ENCODE measurements around the gene FGF14.
A peak's percentile ranks its signal among the peaks of the same experiment; 100 is the strongest.
"Not testable (repeated sequence)": the region's sequence is repeated elsewhere in the genome, so short reads cannot be mapped to it uniquely, and the experiment has no call there.

Gene FGF14

DNA sequence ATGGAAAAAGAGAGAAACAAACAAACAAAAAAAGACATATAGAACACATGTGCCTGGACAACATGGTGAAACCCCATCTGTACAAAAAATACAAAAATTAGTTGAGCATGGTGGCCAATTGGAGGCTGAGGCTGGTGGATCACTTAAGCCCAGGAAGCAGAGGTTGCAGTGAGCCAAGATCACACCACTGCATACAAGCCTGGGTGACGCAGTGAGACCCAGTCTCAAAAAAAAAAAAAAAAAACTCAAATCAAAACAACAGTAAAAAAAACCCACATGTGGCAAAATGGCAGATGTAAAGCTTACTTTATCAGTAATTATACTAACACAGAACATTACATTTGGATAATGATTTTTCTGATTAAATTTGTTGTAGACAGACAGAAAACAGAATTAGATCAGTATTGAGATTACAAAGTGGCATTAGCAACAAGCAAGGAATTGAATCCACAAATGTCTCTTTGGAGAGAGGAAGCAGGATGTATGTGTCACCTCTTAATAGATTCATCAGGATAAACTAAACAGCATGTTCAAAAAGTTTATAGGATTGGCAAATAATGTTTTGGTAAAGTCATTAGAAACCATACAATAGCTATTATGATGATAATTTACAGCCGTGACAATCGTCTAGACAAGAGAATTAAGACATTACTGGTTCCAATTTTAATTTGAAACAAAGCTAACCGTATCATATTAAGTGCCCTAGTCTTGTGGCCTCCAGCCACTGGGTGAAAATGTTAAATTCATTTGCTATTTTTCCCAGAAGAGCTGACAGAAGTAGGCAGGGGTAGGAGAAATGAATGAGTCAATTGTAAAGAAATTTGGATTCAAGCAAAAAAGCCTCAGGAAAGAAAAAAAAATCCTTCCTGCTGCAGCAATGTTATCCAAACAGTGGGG is 206.0 kb downstream of the FGF14 start:
- no peak for DNase-seq (ENCODE audit: low read depth)

DNA sequence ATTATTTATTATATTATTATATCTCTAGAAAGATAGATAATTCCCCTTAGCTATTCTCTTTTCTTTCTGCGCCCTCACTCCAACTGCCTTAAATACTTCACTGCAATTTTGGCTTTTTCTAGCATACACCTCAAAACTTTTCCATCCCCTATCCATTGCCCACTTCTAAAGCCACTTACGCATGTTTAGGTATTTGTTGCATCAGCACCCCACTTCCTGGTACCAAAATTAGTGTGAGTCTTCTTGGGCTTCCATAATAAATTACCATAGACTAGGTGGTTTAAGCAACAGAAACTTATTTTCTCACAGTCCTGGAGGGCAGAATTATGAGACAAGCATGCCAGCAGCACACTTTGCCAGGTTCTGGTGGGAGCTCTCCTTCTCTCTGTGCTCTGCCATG is 209.0 kb downstream of the FGF14 start:
- DNase-seq (ENCODE audit: low read depth): no peak

DNA sequence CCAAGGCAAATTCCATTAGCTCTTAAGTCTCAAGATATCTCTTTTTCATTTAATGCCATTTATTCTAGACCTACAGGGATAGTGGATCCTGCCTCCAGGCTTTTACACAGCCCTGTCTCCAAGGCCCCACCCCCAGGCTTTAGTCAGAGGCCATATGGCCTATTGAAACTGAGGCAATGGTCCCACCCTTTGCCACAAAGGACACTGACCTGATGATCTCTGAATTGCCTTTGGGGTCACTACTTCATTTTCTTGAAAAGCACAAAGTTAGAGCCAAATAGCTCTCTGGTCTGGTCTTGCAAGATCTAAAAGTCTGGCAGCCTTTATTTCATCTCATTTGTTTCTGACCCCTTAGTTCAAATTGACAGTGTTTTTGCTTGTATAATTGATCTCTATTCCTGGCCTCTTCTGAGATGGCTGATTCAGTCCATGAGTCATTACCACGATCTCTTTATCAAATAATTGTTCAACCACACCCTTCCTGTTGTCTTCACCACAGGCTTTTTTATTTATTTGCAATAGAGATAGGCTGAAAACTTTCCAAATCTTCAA is 209.8 kb downstream of the FGF14 start:
- DNase-seq (ENCODE audit: low read depth): peak; percentile 31

DNA sequence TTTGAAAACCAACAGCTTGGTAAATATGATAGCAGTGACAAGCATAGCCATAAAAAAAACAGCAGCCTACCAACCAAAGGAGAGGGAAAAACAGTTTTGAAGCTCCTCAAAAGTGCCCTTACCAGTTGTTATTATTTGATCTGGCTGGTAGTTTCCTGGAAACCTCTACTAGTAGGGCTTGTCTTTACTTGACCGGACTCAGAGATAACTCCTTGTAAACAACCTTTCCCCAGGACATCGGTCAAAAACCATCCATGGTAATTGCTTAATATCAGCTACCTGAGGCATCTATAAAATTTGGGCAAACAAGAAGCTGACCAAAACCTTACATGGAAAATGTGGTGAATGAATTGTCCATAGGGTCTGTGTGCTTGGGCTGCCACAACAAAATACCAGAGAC is 210.9 kb downstream of the FGF14 start:
- no peak for DNase-seq (ENCODE audit: low read depth)

DNA sequence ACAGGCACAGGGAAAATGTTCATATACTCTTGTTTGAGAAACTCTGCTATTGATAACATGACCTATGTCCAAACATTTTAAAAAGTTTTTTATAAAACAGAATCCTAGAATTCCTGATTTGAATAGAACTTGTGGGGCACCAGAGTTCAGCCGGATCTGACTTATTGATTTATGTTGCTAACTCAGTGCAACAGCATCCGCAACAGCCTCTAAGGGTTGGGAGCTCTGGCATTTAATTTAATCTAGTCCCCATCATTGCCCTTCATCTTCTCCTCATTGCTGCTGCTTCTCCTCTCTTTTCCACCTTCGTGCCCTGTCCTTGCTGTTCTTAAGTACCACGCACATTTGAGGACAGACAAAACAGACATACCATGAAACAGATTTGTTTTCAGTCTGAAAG is 214.5 kb downstream of the FGF14 start:
- DNase-seq (ENCODE audit: low read depth): no peak

DNA sequence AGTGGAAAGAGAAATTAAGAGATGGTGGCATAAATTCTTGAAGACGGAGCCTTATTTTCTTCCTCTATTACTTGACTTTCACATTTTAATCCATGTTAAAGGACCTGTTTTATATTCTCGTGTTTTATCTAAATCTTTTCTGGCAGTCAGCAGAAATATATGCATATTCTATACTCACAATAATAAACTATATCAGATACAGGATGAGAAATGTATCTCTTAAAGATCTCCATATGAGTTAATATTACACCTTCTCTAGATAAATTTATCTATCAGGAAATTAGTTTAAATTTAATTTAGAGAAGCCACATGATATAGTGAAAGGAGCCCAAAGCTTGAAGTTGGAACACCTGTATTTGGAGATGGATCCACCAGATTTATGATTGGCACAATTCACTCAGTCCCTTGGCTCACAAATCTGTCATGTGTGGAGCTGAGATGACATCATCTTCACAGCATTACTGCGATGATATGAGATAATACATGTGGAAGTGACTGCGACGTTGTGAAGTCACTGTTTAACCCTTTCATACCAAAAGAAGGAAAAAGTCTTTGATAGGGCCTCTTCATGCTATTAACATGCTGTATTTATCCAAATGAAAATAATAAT is 216.4 kb downstream of the FGF14 start:
- no peak for DNase-seq (ENCODE audit: low read depth)

DNA sequence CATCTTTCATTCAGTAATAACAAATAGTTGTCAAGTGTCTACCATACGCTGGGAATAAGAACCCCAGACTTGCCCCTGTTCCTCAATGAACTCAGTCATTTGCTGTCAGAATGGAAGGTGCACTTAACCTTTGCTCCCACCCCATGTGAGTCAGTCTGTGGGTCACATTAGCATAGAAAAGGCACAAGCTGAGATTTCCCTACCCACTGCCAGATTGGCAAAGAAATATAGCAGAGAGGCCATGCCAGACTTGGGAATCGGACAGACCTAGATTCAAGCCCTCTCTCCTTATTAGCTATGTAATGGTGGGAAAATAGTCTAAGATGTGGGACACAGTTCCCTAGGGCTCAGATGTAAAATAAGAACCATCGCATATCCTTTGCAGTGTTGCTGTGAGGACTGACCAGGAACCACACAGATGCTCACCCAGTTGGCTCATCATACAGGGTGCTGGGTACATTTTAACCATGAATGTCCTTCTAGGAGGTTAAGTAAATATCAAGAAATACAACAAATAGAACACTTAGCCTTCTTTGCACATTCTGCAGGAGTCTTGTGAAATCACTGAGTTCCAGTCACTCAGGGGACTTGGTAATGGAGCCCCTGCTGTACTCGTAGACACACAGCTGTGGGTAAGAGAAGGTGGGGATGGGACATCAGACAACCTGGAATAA is 218.2 kb downstream of the FGF14 start:
- DNase-seq (ENCODE audit: low read depth): no peak

DNA sequence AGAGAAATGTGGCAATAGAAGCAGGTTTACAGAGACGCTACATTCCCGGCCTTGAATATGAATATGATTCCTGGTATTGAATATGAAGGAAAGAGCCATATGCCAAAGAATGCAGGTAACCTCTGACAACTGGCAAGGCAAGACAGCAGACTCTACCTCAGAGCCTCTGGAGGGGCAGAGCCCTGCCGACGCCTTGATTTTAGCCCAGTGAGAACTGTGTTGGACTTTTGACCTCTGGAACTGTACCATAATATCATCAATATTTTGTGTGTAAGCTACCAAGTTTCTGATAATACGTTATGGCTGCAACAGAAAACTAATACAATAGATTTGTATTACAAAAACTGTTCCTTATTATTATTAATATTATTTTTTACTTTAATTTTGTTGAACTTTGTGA is 219.7 kb downstream of the FGF14 start:
- DNase-seq (ENCODE audit: low read depth): no peak

DNA sequence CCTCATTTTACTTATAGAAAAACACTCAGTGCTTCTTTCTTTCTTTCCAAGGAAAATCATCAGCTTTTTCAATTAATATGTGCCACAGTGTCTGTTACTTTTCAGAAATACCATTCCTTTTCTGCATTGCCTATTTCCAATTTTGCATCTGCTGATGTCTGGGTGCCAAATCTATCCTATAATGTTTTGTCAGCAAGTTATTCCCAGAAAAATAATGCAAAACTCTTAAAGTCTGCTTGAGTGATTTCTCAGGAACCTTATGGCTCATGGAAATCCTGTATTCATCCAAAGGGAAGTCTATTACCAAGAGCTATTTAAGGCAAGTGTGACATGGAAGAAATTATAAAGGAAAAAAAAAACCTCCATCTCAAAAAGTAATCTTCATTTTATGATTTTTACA is 224.4 kb downstream of the FGF14 start:
- DNase-seq (ENCODE audit: low read depth): no peak

DNA sequence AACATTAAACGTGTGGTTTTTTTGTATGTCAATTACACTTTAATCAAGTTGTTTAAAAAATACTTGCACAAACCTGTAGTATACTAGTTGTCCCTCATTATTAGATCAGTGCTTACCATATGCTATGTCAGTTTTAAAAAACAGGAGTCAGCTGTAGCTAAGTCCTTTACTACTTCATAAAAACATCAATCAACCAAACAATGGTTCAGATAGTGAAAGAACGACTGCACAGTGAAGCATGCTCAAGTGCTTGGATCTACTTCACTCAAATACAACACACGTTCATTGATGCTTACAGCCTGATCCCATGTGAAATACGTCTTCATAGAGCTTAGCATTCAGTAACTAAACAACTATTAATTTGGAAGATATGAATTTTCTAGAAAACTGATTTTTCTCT is 225.0 kb downstream of the FGF14 start:
- no peak for DNase-seq (ENCODE audit: low read depth)

DNA sequence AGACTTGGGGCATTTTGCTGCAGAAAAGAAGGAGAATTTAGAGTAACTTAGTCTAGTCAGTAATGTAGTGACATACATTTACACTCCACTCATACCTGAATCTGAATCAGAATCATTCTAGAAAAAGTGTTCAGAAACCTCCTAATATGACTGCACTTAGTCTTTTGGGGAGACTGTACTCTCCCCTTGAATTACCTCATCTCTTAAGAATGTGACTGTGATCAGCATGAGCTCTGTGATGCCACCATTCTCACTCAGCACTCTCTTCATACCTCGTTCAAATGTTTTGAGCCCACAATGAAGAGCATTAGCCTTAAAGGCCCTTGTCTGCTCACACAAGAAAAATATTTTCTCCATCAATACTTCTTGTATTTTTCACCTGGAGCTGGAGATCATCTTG is 229.4 kb downstream of the FGF14 start:
- no peak for DNase-seq (ENCODE audit: low read depth)

DNA sequence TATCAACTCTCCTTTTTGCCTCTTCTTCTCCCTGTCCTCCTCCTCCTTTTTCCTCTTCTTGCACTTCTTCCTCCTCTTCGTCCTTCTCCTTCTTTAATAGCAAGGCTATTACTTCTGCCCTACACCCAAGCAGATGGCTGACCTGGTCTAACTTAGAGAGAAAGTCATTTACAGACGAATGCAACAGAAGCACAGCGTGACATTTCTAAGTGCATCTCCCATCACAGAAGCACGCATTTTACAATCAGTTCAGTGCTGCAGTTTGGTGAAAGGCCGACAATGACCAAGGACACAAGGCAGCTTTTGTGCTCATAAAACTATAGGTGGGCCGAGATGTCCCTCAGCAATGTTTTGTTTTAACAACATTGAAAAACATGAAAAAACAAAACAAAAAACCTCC is 231.5 kb downstream of the FGF14 start:
- DNase-seq (ENCODE audit: low read depth): no peak

DNA sequence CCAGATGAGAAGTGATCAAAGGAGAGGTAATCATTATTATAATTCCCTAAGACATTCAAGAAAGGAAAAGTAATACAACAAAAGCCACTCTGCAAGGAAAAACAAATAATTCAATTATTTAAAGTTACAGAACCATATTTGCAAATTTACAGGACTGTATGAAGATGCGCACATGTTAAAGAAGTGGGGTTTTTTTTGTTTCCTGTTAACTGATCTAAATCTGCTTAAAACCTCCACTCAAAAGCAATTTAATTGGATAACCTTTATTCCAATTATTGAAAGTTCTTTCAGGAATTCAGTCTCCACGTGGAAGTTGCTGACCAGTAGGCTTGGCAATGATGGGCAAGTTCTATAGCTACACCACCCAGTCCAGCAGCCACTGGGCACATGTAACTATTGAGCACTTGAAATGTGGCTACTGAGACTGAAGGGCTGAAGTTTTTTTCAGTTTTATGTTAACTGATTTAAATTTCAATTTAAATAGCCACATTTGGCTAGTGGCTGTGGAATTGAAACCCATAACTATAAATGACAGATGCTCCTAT is 232.3 kb downstream of the FGF14 start:
- DNase-seq (ENCODE audit: low read depth): no peak

DNA sequence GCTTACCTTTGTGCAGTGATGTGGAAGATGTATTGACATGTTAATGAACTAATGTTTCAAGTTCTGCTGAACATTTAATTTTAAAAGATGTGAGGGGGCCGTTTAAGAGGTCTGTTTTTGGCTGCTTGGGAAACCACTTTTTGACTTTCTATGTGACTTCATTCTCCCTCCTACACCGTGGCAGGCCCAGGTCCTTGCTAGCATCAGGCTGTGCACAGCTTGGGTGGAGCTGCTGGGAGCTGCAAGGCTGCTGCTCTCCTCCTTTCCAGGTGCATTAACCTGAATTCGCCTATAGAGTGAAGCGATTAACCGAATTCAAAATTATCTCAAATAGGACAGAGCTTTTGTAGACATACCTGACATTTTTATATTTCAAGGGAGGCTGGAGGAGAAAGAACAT is 249.1 kb downstream of the FGF14 start:
- no peak for DNase-seq (ENCODE audit: low read depth)

DNA sequence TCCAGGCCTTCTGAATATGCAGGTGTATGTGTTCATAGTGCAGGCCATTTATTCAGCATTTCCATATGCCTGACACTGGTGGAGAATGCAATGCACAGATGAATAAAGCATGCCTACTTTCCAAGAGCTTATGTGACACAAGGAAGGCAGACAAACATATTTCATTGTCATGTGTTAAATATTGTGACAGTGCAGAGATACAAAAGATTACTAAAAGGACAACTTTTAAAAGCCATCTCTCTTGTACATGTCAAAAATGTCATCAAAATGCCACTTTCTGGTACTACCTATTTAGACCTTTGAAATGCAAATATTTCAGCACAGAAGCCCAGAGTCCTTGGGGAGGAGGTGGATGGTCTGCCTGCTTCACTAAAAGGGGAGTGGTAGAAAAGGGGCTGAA is 254.5 kb downstream of the FGF14 start:
- no peak for DNase-seq (ENCODE audit: low read depth)

DNA sequence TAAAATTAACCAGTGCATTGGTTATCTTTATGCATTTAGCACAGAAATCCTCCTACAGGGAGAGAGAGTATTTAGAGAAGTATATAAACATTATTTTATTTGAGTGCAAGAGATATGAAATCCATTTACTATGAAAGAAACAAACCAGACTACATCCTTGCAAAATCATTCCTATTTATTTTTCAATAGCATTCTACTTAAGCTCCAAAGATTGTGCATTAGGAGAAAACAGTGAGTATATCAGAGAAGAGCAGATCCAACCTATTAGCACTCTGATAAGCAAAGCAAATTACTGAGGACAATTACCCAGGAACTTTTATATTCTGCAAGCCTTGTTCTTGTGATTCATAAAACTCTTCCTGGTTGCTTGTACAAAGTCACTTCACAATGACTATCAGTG is 256.1 kb downstream of the FGF14 start:
- DNase-seq (ENCODE audit: low read depth): no peak

DNA sequence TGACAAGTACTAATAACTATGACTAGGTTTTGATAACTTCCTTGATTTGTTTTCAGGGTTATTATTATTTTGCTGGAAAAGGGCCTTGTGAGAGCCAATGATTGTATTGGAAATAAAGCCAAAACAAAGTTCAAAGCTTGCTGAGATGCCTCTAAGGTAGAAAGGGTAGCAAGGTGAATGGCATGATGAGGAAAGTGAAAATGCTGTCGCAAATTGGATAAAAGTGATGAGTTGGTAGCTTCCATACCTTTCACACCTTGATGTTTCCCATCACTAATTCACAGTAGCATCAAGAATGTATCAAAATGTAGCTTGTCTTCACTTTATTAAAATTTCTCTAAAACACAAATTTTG is 259.4 kb downstream of the FGF14 start:
- no peak for DNase-seq (ENCODE audit: low read depth)

DNA sequence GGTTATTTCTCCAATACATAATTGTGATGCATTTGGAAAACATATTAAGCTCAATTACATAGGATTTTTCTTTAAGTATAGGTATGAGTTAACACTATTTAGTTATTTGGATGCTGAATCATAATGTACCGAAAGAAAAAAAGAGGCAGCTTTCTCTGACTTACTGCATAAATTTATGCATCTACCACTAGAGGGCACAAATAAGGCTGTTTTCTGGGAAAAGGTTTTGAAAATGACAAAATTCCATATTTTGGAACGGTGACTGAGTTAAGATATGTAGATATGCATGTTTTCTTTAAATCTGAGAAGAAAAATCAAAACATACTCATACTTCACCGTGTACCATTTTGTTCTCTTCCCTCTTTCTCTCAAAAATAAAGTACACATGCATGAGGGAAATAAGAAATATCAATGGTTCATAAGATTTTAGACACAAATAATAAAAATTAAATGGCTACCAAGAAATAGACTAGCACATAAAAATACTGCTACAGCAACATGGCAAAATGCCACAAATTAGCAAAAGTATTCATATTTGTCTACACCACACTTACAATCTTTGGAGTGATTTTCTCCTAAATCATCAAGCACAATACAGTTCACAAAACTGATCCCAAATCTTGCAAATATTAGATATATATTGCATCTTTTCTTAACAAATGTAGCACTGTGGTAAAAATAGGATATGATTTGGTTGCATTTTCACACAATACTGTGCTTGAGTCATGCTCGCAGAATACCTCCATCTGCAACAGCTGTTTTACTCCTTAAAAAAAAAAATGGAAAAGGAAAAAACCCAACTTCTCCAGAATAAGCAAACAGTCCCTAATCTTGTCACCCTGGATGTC is 260.0 kb downstream of the FGF14 start:
- no peak for DNase-seq (ENCODE audit: low read depth)

DNA sequence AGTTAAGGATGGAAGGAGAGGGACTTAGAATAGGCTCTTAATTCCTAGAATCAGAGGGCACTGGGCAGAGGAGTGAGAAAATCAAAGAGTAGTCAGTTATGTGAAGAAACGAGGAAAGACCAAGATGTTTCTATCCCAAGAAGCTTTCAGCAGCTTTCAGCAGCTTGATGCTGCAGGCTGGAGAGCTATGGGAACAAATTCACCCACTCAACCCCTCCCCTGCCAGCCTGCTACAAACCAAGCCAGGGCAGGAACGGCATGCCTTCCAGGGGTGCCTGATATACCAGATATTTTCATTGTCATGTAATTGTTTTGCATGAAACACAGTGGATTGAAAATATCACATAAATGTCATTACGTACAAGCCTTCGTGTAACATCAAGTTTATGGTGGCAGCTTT is 262.2 kb downstream of the FGF14 start:
- no peak for DNase-seq (ENCODE audit: low read depth)

DNA sequence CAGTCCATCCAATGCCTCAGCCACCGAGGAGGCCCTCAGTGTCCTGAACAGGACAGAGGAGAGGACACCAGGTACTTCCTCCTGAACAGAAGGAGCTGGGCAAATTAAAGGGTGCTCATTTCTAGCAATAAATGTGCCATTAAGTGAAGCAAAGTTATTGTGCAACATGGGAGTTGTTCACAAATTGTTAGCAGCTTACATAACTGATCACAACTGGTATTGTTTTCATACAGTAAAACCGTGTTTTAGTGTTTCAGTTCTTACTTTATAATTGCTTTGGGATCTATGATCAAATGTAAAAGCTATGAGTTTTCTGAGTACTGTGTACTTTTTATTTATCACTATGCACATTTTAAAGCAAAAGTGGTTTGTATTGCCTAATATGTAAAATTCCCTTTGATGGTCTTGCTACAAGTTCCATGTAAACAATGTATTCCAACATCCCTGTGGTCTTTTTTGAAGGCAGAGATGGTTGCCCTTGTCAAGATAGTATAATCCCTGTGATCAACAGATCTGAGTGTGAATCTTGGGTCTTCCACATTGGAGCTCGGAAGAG is 263.1 kb downstream of the FGF14 start:
- DNase-seq (ENCODE audit: low read depth): no peak

DNA sequence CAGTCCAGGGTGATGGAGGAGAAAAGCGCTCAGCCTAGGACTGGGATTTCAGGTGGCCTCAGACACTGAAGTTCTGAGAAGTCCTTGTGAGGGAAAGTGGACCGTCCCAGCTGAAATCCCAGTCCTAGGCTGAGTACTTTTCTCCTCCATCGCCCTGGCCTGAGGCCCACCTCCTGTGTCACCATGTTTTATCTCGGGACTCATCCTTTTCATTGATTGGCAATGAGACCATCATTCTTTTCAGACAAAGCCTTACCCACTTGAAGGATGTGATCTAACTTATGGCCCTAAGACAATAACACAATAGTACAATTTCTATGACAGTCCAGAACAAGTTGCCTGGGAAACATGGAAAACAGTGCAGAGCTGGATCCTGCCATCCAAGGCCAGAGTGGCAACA is 263.9 kb downstream of the FGF14 start:
- not testable (repeated sequence) for DNase-seq (ENCODE audit: low read depth)
